Measurements from ENCODE around the gene GABBR2.

GABBR2 gene

DNA sequence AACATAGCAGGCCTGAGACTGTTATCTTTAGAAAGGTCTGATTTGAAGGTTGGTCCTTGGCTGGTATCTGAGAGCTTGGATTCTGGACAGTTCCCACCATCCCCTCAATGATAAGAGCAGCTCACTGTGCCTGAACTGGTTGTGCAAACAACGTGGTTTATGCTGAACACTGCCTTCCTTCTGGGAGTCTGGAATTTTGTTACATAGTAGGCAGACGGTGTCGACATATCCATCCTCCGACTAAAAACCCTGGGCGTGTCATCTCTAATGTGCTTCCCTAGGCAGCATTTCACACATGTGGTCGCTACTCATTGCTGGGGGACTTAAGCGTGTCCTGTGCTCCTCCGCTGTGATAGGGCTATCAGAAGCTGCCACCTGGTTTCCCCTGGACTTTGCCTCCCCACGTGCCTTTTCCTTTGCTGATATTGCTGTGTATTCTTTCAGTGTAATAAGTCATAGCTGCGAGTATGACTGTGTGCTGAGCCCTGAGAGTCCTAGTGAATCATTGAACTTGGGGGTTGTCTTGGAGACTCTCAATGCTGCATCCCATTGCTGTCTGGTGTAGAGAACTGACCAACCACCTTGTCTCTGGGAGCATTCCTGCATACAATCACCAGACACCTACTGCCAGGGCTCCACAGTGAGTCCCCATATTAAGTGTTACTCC lies 334.2 kb downstream of the GABBR2 start:
- no peak overlapping the region for H3K4me3 ChIP-seq (ENCODE audit: low read length)
- no peak for DNase-seq (ENCODE audit: low read depth, low spot score)

DNA sequence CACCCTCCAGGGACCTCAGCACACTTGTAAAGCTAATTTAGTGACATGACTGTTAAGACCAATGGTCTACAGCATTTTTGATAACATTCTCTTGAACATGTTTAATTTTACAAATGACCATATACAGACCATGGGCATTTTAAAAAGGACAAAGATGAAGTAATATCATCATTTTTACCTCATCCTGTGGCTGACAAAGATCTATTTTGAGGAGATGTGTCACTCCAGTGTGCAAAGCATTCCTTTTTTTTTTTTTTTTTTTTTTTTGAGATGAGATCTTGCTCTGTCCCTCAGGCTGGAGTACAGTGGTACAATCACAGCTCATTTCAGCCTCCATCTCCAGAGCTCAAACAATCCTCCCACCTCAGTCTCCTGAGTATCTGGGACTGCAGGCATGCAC lies 335.1 kb downstream of the GABBR2 start:
- DNase-seq (ENCODE audit: low read depth, low spot score), result no peak
- H3K4me3 ChIP-seq (ENCODE audit: low read length), result no peak overlapping the region

DNA sequence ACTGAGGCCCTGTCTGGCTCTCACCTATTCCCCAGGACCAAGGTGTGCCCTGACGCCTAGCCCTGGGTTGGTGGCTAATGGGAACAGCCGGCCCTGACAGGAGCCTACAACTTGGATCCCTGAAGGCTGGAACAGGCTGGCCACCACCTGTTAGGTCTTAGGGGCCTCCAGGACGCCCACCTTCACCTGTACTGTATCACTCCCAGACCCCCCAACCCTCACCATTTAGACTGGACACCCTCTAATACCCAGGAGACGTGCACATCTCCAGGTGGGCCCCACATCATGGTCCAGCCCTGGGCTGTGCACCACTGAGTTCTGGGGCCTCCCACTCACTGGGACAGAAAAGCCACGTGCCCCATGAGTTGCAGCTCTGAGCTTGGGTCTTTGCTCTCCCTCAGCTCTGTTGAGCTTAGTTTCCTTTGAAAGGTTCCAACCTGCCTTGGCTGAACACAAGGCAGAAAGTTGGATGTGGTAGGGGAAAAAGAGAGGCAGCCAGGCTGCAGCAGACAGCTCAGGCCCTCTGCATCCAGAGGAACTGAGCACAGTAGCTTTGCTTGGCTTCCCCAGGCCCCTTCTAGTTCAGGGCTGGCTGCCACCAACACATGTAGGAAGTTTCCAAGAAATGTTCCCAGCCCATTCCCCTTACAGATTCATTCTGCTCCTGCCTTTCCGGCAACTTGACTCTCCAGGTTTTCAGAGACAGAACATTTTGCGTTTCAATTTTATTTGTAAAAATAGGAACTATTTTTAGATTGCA lies 336.5 kb downstream of the GABBR2 start:
- DNase-seq (ENCODE audit: low read depth, low spot score), result no peak
- H3K4me3 ChIP-seq (ENCODE audit: low read length), result no peak overlapping the region

DNA sequence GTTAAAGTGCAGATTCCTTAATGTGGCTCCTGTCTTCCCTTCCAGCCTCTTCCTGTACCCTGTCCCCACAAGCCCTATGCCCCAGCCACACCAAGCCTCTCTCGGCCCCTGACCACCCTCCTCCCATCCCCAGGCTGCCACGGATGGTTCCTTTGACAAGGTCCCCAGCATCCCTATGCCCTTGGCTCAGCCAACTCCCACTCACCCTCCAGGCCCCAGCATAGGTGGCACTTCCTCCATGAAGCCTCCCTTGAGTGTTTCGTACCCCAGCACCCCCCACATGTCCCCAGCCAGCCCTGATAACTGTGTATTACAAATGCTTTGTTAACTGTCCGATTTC lies 337.8 kb downstream of the GABBR2 start:
- H3K4me3 ChIP-seq (ENCODE audit: low read length), result no peak overlapping the region
- no peak for DNase-seq (ENCODE audit: low read depth, low spot score)

DNA sequence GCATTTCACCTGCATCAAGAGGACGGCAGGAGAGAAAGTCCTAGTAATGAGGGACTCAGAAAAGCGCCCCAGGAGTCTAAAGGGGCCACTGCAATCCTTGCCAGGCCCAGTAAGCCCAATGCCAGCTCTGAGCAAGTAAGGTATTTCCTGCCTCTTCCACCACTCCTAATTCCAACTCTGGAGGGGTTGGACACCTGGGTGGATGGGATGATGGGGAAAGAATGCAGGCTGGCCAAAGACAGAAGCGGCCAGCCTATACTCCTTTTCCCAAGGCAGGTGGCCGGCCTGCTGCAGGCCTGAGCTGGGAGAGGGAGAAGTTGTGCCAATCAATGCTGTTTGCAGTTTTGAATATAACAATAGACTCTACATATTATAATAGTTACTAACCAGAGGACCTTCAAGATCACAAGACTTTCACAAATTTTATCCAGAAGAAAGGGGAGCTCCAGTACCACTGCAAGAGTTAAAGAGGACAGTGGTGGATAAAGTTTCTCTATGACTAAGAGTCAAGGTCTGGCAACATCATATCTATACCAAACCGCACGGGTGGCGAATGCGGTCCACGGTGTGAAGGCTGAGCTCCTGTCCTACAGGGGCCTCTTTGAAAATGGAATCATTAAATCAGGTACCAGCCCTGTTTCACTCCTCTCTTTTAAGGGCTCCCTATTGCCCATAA lies 338.3 kb downstream of the GABBR2 start:
- H3K4me3 ChIP-seq (ENCODE audit: low read length), result no peak overlapping the region
- no peak for DNase-seq (ENCODE audit: low read depth, low spot score)

DNA sequence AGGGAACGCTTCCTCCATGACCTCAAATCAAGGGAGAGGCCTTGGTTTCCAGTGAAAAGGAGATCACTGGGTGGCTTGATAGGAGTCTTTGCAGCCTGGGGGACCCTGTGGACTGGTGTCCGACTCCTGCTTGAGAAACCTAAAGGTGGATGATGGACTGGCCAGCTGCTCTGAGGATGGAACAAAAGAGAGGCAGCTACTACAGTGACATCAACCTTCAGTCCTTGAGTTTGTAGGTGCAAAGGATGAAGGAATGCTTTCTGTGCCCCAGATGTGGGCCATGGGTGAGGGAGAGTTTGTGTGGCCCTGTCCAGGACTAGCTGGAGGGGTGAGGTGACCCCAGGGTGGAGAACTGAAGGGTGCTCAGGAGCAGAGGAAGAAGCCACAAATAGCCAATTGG lies 338.8 kb downstream of the GABBR2 start:
- no peak for DNase-seq (ENCODE audit: low read depth, low spot score)

DNA sequence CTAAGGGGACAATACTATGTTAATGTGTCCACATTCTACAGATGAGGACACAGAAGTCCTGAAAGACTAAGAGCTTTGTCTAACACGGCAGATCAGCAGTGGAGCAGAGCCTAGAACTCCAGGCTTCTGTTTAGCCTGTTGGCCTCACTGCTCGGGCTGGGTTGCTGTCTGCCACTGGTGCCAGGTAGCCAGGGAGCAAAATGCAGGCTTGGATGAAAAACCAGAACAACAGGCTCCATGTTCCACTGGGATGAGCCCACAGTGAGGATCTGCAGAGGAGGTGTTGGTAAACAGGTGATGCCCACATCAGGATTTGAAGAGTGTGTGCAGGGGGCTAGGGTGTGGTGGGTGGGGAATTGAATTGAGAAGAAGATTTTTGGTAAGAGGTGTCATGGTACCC lies 339.3 kb downstream of the GABBR2 start:
- no peak for DNase-seq (ENCODE audit: low read depth, low spot score)
- no peak overlapping the region for H3K4me3 ChIP-seq (ENCODE audit: low read length)

More for the DNA sequence above, 338.8 kb downstream of the GABBR2 start:
- H3K4me3 ChIP-seq (ENCODE audit: low read length), result no peak overlapping the region

DNA sequence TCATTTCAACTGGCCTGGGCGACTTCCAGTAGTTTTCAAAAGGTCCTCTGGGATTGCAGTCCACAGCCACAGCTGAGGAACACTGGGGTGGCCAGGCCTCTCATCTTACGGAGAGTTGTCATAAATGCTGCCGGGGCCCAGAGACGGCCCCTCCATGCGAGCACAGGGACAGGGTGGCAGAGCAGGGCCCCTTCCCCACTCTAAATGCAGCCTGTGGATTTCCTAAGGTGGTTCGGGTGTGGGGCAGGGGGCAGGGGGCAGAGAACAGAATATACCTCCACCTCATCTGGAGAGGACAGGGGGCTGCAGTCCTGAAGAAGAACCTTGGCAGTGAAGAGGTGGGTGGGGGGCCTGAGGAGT lies 339.7 kb downstream of the GABBR2 start:
- DNase-seq (ENCODE audit: low read depth, low spot score), result no peak
- H3K4me3 ChIP-seq (ENCODE audit: low read length), result no peak overlapping the region

DNA sequence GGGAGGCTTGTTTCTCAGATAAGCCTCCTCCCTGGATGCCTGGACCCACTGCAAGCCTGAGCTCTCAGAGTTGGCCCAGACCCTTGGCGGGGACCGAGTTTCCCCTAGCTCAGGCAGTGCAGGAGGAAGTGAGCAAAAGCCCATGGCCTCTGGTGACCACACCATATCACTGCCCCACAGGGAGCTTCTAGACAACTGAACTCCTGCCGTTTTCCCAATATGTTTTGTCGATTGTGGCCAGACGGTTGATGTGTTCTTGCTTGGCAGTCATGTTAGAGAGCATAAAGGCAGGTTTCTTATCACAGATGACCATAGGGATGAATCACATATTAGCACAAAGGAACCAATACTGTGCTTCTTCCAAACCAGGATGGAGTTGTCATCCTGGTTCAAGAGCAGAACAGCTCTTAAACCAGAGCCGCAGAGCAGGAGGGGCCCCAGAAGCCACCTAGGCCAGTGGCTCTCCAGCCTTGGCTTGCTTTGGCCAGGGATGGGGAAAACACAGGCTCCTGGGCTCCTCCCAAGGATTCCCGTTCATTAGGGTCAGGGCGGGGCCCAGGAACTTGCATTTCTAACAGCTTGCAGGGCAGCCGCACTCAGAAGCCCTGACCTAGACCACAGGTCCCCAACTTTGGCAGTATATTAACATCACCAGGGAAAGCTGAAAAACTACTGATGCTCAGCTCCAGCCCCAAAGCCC lies 340.2 kb downstream of the GABBR2 start:
- DNase-seq (ENCODE audit: low read depth, low spot score), result no peak
- no peak overlapping the region for H3K4me3 ChIP-seq (ENCODE audit: low read length)

DNA sequence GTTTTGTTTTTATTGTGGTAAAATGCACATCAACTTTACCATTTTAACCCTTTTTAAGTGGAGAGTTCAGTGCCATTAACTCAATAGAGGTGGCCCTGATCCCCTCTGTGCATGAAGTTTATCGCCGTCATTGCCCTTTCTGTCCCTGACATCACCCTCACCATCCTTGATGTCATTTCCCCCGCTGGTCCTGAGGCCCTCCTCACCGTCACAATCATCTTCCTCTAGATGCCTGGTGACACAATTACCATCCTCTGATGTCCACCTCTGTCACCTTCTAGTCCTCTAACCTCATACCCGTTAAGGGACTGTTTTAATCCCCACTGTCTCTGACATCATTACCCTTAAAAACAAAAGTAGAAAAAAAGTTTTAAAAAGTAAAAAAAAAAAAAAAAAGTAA lies 340.8 kb downstream of the GABBR2 start:
- DNase-seq (ENCODE audit: low read depth, low spot score), result no peak
- H3K4me3 ChIP-seq (ENCODE audit: low read length), result no peak overlapping the region

DNA sequence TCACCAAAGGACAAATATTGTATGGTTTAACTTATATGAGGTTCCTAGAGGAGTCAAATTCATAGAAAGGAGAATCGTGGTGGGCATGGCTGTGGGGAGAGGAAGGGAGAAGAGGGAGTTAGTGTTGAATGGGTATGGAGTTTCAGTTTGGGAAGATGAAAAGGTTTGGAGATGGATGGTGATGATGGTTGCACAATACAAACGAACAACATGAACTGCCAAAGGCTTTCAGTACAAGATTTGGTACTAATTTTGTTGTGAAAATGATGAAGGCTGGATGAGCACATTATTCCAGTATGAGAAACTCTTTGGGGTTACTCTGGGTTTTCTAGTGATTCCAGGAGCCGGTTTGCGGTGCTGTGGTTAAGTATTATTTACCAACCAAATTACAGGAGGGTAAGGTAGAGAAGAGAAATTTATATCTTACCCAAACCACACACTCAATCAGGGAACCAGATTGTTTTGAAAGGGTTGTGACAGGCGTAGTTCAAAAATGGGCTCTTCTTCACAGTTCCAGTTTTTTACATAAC lies 341.3 kb downstream of the GABBR2 start:
- DNase-seq (ENCODE audit: low read depth, low spot score), result peak; percentile 4

DNA sequence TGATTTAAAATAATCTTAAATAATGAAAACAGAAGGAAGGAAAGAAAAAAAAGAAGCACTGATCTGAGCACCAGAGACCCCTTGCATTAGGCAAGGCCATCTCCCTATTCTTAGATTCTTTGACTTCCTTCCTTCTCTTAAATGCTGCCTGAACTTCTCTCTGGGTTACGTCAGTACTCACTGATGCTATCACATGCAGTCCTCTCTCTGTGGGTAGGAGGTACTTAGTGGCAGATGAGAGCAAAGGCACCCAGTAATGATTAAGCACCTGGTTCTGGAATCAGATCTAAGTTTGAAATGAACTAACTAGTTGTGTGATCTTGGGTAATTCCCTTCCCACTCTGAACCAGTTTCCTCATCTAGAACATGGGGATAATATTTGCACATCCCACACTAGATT lies 343.0 kb downstream of the GABBR2 start:
- no peak for DNase-seq (ENCODE audit: low read depth, low spot score)
- no peak overlapping the region for H3K4me3 ChIP-seq (ENCODE audit: low read length)

More for the DNA sequence above, 341.3 kb downstream of the GABBR2 start:
- no peak overlapping the region for H3K4me3 ChIP-seq (ENCODE audit: low read length)

DNA sequence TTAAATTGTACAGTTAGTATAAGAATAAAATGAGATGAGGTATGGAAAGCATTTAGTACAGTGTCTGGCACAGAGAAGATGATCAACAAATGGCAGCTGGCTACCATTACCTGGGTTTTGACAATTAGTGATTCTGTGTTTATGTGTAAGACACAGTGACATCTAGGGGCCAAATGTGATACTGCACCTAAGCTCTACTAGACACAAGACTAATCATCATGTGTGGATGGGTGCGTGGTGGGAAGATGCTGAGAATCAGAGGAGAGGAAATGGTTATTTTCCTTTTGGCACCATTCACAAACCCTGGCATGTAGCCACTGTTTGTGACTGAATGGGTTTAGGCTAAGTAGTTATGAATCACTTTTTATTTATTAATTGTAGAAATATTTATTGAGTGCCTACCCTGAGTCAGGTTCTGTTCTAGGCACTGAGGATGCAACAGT lies 343.5 kb downstream of the GABBR2 start:
- peak; percentile 29 for DNase-seq (ENCODE audit: low read depth, low spot score)

DNA sequence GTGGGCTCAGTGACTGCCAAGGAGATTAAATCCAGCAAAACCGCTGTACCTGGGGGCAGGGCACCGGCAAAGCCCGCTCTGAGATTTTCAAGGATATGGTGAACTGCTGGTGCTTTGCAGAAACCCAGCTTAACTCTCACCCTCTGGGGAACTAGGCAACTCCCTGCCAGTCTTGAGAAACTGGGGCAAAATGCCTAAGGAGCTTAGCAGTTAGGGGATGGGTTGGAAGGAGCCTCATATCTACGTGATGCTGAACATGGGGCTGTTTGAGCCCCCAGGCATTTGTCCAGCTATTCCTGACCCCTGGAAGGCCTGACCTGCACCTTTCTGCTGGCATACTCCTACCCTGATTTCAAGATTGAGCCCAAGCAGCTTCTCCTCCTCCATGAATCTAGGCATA lies 344.6 kb downstream of the GABBR2 start:
- H3K4me3 ChIP-seq (ENCODE audit: low read length), result no peak overlapping the region
- DNase-seq (ENCODE audit: low read depth, low spot score), result no peak

More for the DNA sequence above, 343.5 kb downstream of the GABBR2 start:
- no peak overlapping the region for H3K4me3 ChIP-seq (ENCODE audit: low read length)

DNA sequence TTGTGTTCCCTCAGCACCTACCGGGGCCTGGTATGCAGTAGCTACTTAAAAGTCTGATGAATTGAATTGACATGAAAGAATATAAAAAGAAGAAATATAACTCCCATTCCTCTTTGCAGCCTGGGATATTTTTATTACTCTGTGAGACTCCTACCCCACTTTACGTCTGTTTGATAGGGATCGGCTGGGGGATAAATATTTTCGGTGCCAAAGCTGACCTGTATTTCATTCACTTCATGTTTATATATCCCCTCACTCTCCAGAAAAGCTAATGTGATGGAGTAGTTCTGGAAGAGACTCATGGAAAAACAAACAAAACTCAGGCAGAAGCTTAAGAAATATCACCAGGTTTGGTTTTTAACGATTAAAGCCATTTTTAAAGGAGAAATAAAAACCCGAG lies 345.1 kb downstream of the GABBR2 start:
- H3K4me3 ChIP-seq (ENCODE audit: low read length), result no peak overlapping the region
- no peak for DNase-seq (ENCODE audit: low read depth, low spot score)

DNA sequence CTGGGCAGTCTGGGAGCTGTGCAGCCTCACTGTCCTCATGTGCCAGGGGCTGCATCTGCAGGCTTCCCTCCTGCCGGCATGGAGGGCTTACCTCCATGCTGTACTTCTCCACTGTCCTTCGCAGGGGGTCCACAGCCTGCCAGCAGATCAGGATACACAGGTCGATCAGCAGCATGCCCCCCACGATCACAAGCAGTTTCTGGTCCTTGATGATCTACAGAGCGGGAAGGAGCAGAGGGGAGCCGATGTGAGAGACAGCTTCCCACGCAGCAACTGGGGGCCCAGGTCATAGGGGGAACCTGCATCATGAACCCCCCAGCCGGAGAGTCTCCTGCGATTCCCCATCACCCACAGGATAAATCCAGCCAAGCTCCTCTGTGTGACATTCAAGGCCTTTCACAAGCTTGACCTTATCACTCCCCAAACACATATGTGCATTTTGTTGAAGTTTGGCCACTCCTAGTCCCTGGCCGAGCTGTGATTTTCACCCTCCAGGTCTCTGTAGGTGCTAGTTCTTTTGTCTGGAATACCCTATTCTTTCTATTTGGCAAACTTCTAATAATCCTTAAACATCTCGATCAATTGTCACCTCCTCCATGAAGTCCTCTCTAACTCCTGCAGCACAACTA lies 346.0 kb downstream of the GABBR2 start:
- DNase-seq (ENCODE audit: low read depth, low spot score), result no peak
- H3K4me3 ChIP-seq (ENCODE audit: low read length), result no peak overlapping the region

DNA sequence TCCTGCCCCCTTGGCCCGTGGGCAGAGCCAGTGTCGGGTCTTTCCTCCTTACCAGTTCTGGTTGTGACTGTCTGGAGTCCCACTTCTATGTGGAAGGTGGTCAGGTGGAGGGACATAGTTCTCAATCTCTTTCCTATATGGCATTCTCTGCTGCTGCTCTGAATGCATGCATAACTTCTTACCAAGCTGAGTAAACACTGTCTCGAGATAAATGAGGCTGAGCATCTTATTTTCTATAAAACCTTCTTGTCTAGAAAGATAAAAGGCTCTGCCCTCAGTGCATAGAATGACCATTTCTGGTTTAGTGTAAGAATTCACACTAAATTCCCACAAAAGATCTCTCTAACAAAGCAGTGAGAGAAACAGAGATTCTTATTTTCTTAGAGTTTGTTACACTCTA lies 347.1 kb downstream of the GABBR2 start:
- H3K4me3 ChIP-seq (ENCODE audit: low read length), result no peak overlapping the region
- DNase-seq (ENCODE audit: low read depth, low spot score), result no peak

DNA sequence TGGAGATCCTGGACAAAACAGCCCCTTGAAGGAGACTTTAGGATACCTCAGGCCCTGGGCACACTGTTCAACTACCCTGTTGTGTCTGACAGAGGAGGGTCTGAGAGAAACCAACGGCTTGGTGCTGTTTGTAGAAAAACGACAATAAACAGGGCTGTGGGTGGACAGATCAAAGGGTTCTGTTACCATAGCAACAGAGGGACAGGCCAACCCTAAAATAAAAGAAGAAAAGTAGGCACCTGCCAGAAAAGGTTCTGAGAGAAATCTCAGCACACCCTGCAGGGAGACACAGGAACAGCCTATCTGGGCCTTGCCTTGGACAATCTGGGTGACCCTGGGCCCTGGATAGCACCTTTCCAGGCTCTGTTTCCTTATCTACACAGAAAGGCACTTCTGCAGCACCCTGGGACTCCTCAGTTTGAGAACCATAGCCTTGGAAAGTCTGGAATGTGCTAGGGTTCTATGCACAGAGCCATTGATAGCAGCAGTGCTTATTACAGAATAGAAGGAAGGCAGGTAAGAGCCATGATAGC lies 348.5 kb downstream of the GABBR2 start:
- DNase-seq (ENCODE audit: low read depth, low spot score), result no peak
- H3K4me3 ChIP-seq (ENCODE audit: low read length), result no peak overlapping the region

DNA sequence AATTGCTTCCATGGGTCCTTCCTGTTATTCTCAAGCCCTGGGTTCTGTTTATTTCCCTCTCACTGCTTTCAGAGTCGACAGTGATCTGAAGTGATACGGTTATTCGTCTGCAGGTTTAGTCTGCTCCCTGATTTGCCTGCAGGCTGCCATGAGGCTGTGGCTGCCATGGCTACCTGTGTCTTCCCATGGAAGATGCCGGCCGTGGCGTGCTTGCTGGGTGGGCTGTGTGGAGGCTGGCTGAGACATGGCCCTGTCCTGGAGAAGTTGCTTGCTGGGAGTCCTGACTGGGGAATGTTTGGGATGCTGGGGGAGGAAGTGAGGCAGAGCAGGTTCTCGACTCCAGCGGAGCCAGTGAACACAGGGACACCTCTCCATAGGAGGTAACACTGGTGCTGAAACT lies 349.2 kb downstream of the GABBR2 start:
- no peak overlapping the region for H3K4me3 ChIP-seq (ENCODE audit: low read length)
- DNase-seq (ENCODE audit: low read depth, low spot score), result no peak
